GM18870 (cell line): ENCODE data around the gene HGS.

Source experiments
- ATAC-seq: cut with Tn5 transposase; IDR thresholded peaks from one replicate; pipeline ENCODE4 v1.9.1; 2021; ENCODE audit warnings: moderate library complexity; ENCODE audit not compliant: unreplicated experiment

Gene HGS

GRCh38 chr17:81703747-81704654 lies 20.2 kb downstream of the HGS start:
- peak; percentile 4 for ATAC-seq

DNA sequence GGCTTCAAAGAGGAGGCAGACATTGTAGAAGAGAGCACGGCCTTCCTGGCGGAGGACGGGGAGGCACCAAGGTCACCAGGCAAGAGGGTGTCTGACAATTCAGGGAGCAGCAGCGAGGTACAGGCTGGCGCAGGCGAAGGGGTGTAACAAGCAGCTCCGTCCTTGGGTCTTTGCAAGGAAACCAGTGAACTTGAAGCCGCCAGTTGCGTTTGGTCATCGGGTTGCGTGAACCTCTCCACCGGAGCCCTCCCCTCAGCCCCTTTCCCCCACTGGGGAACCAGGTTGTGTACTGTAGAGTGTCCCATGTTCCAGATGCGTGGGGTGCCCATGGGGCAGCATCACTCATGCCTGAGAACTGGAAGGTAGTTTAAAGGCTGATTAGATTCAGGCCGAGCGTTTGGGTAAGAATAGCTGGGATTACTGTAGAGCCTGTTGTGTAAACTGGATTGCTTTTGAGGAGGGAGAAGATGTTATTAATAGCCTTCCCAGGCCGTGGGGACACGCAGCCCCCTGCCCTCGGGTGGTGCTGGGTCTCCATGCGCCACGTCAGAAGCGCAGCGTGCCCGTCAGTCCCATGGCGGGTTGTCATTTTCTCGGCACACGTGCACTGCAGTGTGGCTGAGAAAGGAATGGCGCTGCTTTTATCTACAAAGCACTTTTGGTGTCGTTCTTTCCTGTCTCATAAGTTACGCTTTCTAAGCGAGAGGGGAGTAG lies 21.9 kb downstream of the HGS start:
- no peak for ATAC-seq

GRCh38 chr17:81706232-81706611 lies 22.4 kb downstream of the HGS start:
- no peak for ATAC-seq

- no peak for ATAC-seq
Observed at GRCh38 chr17:81706757-81707624, 23.2 kb downstream of the HGS start.

GRCh38 chr17:81707725-81708646 lies 24.2 kb downstream of the HGS start:
- ATAC-seq, result no peak

- no peak for ATAC-seq
Observed at GRCh38 chr17:81708739-81709185, 25.0 kb downstream of the HGS start.

- no peak for ATAC-seq
Observed at GRCh38 chr17:81710514-81711308, 26.9 kb downstream of the HGS start.

GRCh38 chr17:81711814-81712467 lies 28.1 kb downstream of the HGS start, which contains the start of gene SLC25A10:
SLC25A10 (plus strand) TSS chr17:81712284; CDS start chr17:81712427, 143 bp downstream.
- ATAC-seq, result no peak

- ATAC-seq, result no peak
Observed at GRCh38 chr17:81712468-81713003, 28.7 kb downstream of the HGS start.

DNA sequence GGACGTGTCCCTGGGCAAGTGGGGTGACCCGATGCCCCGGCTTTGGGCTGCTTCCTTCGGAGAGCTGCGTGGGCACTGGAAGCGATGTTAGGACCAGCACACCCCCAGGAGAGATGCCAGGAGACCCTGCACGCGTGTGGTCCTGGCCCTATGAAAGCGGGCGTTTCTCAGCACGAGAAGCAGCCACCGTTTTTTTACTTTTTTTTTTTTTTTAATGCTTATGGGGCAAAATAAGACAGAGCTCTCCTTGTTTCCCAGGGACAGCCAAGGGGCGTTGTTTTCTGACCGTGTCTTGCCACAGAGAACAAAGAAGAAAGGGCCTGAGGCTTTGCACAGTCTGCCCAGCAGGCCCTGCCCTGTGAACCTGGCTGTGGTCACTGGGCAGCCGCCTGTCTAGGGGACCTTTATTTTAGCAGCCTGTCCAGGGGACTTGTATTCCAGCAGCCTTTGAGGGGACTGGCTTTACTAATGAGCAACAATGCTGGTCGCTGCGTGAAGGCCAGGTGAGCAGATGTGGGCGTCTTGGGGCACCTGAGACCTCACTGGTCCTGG lies 29.3 kb downstream of the HGS start:
- no peak for ATAC-seq

- ATAC-seq, result no peak
Observed at GRCh38 chr17:81713556-81714411, 30.0 kb downstream of the HGS start.

DNA sequence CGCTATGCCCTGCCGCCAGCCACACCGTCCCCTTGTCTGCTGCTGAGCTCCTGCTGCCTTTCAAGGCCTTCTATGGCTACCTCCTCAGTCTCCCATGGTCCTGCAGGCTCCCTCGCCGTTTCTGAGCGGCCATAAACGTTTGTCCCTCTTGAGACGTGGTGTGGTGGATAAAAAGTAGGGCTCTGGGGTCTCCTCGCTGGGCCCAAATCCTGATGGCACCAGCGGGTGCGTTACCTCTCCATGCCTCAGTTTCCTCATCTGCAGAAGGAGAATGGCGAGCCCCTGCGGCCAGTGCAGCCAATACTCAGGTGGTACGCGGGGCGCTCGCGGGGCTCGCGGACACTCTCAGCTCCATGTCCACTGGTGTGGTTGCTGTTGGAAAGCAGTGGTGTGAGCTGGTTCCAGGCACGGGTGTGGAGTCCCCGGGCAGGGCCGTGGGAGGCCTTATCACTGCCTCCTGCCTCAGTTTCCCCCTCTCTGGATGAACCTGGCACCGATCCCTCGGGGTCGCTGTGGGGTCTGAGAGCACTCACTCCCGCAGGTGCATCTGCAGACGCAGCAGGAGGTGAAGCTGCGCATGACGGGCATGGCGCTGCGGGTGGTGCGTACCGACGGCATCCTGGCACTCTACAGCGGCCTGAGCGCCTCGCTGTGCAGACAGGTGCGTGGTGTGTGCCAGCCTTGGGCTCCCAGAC lies 30.7 kb downstream of the HGS start:
- ATAC-seq, result no peak

GRCh38 chr17:81715107-81715871 lies 31.5 kb downstream of the HGS start:
- ATAC-seq, result no peak

- no peak for ATAC-seq
Observed at GRCh38 chr17:81715872-81716673, 32.3 kb downstream of the HGS start.

GRCh38 chr17:81716674-81716996 lies 32.8 kb downstream of the HGS start:
- ATAC-seq, result no peak
